HepG2 (cell line): Measurements from ENCODE around the gene TM4SF5. TPM values are rescaled to one million over a fixed set of nuclear protein-coding genes. Genes with fewer than 3 reads are reported as not detected.

Experiments
- ATAC-seq: fragments of 200-7000 bp; cut with Tn5 transposase; 3 replicates; pipeline ENCODE4 v1.9.1; 2020; ENCODE audit warnings: mild to moderate bottlenecking, moderate library complexity
- BruUV-seq: library from RNA; stranded (reverse); fragments of 400-500 nt; replicated peaks from 2 replicates; lab custom pipeline; 2021; lab: Mats Ljungman, UMichigan
- CTCF ChIA-PET: fragments of 300-600 bp; formaldehyde crosslinking; extraction: SDS; loops from one replicate; lab custom pipeline; 2021; ENCODE audit warnings: low total read pairs, inconsistent platforms, low intra/inter-chr PET ratio; lab: Yijun Ruan, JAX
- POLR2A ChIA-PET: fragments of 350-600 bp; sonication (Branson Sonifier 250); formaldehyde crosslinking; loops from one replicate; lab custom pipeline; 2020; ENCODE audit warnings: antibody characterized with exemption, inconsistent platforms; lab: Yijun Ruan, JAX
- DNase-seq: peaks from one replicate; pipeline ENCODE4 v3.0.0-alpha.2; 2015; ENCODE audit warnings: low spot score
- FAIRE-seq: peaks from 3 replicates; lab custom pipeline; 2011; peaks lifted over from hg19 to GRCh38; lab: Jason Lieb, UNC
- H2AFZ ChIP-seq: one replicate; pipeline ENCODE4 v1.6.1; 2011; ENCODE audit warnings: low read length, inconsistent platforms
- H3K27ac ChIP-seq: fragments of 300-600 bp; 3 replicates; pipeline ENCODE4 v1.8.0; 2011; ENCODE audit warnings: mixed run types, mild to moderate bottlenecking, mixed read lengths, low read length, inconsistent platforms; ENCODE audit not compliant: insufficient read depth; ENCODE audit errors: extremely low read length
- H3K27me3 ChIP-seq, 2 experiments: fragments of 200-600 bp in 1 of 2; 2 replicates in 1 of 2; 3 replicates in 1 of 2; pipeline versions ENCODE4 v1.6.0 to v1.8.0; 2011; ENCODE audit warnings: low read length in 2 of 2, mild to moderate bottlenecking in 2 of 2, moderate library complexity in 2 of 2, inconsistent platforms in 1 of 2; ENCODE audit not compliant: insufficient read depth in 2 of 2, control insufficient read depth in 1 of 2
- H3K36me3 ChIP-seq, 2 experiments: fragments of 200-600 bp in 1 of 2; replicated peaks in 1 of 2; 2 replicates in 1 of 2; 3 replicates in 1 of 2; pipeline versions ENCODE4 v1.5.1 to v1.8.0; 2011; ENCODE audit warnings: low read length in 2 of 2, inconsistent platforms in 1 of 2; ENCODE audit not compliant: insufficient read depth in 2 of 2, control insufficient read depth in 1 of 2
- H3K4me1 ChIP-seq: 2 replicates; pipeline ENCODE4 v1.5.1; 2012; ENCODE audit warnings: low read length, inconsistent platforms; ENCODE audit not compliant: insufficient read depth
- H3K4me2 ChIP-seq: 2 replicates; pipeline ENCODE4 v1.6.0; 2011; ENCODE audit warnings: low read depth, low read length, inconsistent platforms
- H3K4me3 ChIP-seq, 3 experiments: fragments of 200-600 bp in 1 of 3; sonication (generic), shearing (Covaris generic) in 1 of 3; replicated peaks in 1 of 3; 2 replicates each; pipeline ENCODE4 v1.5.1; 2011 to 2016; ENCODE audit warnings: low read length in 3 of 3, inconsistent platforms in 2 of 3, low read depth in 2 of 3, mild to moderate bottlenecking in 2 of 3, control low read depth in 1 of 3, mixed read lengths in 1 of 3; ENCODE audit not compliant: insufficient read depth in 1 of 3
- H3K79me2 ChIP-seq: one replicate; pipeline ENCODE4 v1.6.1; 2011; ENCODE audit warnings: low read length, inconsistent platforms; ENCODE audit not compliant: insufficient read depth
- H3K9ac ChIP-seq: 2 replicates; pipeline ENCODE4 v1.6.0; 2011; ENCODE audit warnings: mild to moderate bottlenecking, low read depth, low read length, inconsistent platforms; ENCODE audit not compliant: insufficient read depth
- H3K9me3 ChIP-seq: 2 replicates; pipeline ENCODE4 v1.5.1; 2012; ENCODE audit warnings: mild to moderate bottlenecking, low read length
- H4K20me1 ChIP-seq: 2 replicates; pipeline ENCODE4 v1.6.0; 2011; ENCODE audit warnings: inconsistent platforms, mild to moderate bottlenecking, low read length, moderate library complexity; ENCODE audit not compliant: insufficient read depth
- EP300 ChIP-seq, 3 experiments: sonication (generic) in 1 of 3; formaldehyde crosslinking in 1 of 3; IDR thresholded peaks; 2 replicates each; pipeline versions ENCODE4 v1.5.1 to v1.6.1; 2011 to 2020; ENCODE audit warnings: low read depth in 2 of 3, low read length in 2 of 3, borderline replicate concordance in 1 of 3, improper control_type of control experiment in 1 of 3, mild to moderate bottlenecking in 1 of 3, missing genetic modification reagents in 1 of 3, moderate library complexity in 1 of 3
- EZH2 ChIP-seq: conservative IDR thresholded peaks from 2 replicates; pipeline ENCODE4 v1.6.1; 2012; ENCODE audit warnings: mild to moderate bottlenecking, low read depth, low read length, moderate library complexity
- GZF1 ChIP-seq: sonication (generic); formaldehyde crosslinking; IDR thresholded peaks from 2 replicates; pipeline ENCODE4 v1.5.1; 2020; ENCODE audit warnings: mild to moderate bottlenecking, missing genetic modification reagents
- HIVEP1 ChIP-seq: sonication (generic); formaldehyde crosslinking; IDR thresholded peaks from 2 replicates; pipeline ENCODE4 v1.4.0; 2020; ENCODE audit warnings: mild to moderate bottlenecking, missing genetic modification reagents
- HOMEZ ChIP-seq: IDR thresholded peaks from 2 replicates; pipeline ENCODE4 v1.6.1; 2016; ENCODE audit warnings: low read depth
- KLF16 ChIP-seq, 2 experiments: sonication (generic) in 1 of 2; formaldehyde crosslinking in 1 of 2; IDR thresholded peaks; 2 replicates each; pipeline versions ENCODE4 v1.6.1 to v1.8.0; 2016 to 2023; ENCODE audit warnings: missing genetic modification reagents in 2 of 2, missing compliant biosample characterization in 1 of 2
- KLF6 ChIP-seq: IDR thresholded peaks from 2 replicates; pipeline ENCODE4 v1.8.0; 2016; ENCODE audit warnings: missing biosample characterization, missing genetic modification reagents
- ONECUT2 ChIP-seq: sonication (generic); formaldehyde crosslinking; IDR thresholded peaks from 2 replicates; pipeline ENCODE4 v1.4.0; 2020; ENCODE audit warnings: missing genetic modification reagents
- POLR2AphosphoS2 ChIP-seq: IDR thresholded peaks from 2 replicates; pipeline ENCODE4 v1.6.1; 2011; ENCODE audit warnings: low read depth, low read length, improper control_type of control experiment
- RARA ChIP-seq: IDR thresholded peaks from 2 replicates; pipeline ENCODE4 v1.6.1; 2016; ENCODE audit warnings: missing genetic modification reagents, missing compliant biosample characterization
- SATB2 ChIP-seq: sonication (generic); formaldehyde crosslinking; IDR thresholded peaks from 2 replicates; pipeline ENCODE4 v1.5.0; 2020; ENCODE audit warnings: missing genetic modification reagents
- SMC3 ChIP-seq: IDR thresholded peaks from 2 replicates; pipeline ENCODE4 v1.6.1; 2011; ENCODE audit warnings: low read length, improper control_type of control experiment
- ZC3H4 ChIP-seq: sonication (generic); formaldehyde crosslinking; IDR thresholded peaks from 2 replicates; pipeline ENCODE4 v1.4.0; 2020; ENCODE audit warnings: missing genetic modification reagents, borderline replicate concordance
- ZFP36L1 ChIP-seq: sonication (generic); formaldehyde crosslinking; IDR thresholded peaks from 2 replicates; pipeline ENCODE4 v1.8.0; 2022; ENCODE audit warnings: mild to moderate bottlenecking, missing genetic modification reagents, moderate library complexity
- ZNF12 ChIP-seq: sonication (generic); formaldehyde crosslinking; IDR thresholded peaks from 2 replicates; pipeline ENCODE4 v1.5.0; 2020; ENCODE audit warnings: missing genetic modification reagents
- ZNF292 ChIP-seq: sonication (generic); formaldehyde crosslinking; IDR thresholded peaks from 2 replicates; pipeline ENCODE4 v1.8.1; 2022; ENCODE audit warnings: mild to moderate bottlenecking, low read depth, missing genetic modification reagents, borderline replicate concordance
- ZNF713 ChIP-seq: sonication (generic); formaldehyde crosslinking; IDR thresholded peaks from 2 replicates; pipeline ENCODE4 v1.4.0; 2020; ENCODE audit warnings: mild to moderate bottlenecking, missing genetic modification reagents
- ZNF761 ChIP-seq: sonication (generic); formaldehyde crosslinking; conservative IDR thresholded peaks from 2 replicates; pipeline ENCODE4 v1.4.0; 2020; ENCODE audit warnings: mild to moderate bottlenecking, missing genetic modification reagents
- WGBS: methylation state at CpG from one replicate; pipeline ENCODE4 v1.1.6; 2017; ENCODE audit warnings: low lambda C conversion rate; 5-methylcytosine and 5-hydroxymethylcytosine counted together
- in situ Hi-C: cut with HindIII; loops from 2 replicates; pipeline ENCODE4 v1.10.0; 2017; ENCODE audit warnings: low pct_unique_long_range_greater_than_20kb; ENCODE audit not compliant: extremely low pct_ligation_motif_present
- intact Hi-C: fragments of 100-400 bp; cut with micrococcal nuclease; formaldehyde crosslinking; loops from one replicate; pipeline ENCODE4 v1.10.0; 2022; ENCODE audit not compliant: unreplicated experiment
- polyA plus RNA-seq, 8 experiments: library from polyadenylated mRNA; depleted of rRNA in 3 of 8; stranded (reverse) in 7 of 8; unstranded in 1 of 8; fragments of >200 nt; fragmentation: Illumina TruSeq in 4 of 8; extraction: Trizol in 4 of 8; gene quantifications; 2 replicates each; pipeline versions ENCODE4 v1.2.1 to v1.2.3, GENCODE V29; 2011 to 2016; ENCODE audit warnings: low read depth in 4 of 8, missing spikeins in 1 of 8, mixed read lengths in 1 of 8; ENCODE audit not compliant: insufficient read depth in 1 of 8
- total RNA-seq, 5 experiments: library from RNA; depleted of rRNA; stranded (reverse); fragments of >200 nt; fragmentation: Illumina TruSeq; extraction: Trizol; gene quantifications; 2 replicates each; pipeline ENCODE4 v1.2.3, GENCODE V29; 2016; ENCODE audit warnings: low read depth in 1 of 5
- TF ChIP-seq, protein P1 (sequence below): sonication (generic); formaldehyde crosslinking; IDR thresholded peaks from 2 replicates; pipeline ENCODE4 v1.5.0; 2020; ENCODE audit warnings: mild to moderate bottlenecking, missing genetic modification reagents, borderline replicate concordance
- TF ChIP-seq, protein P2 (sequence below): IDR thresholded peaks from 2 replicates; pipeline ENCODE4 v1.6.1; 2018; ENCODE audit warnings: missing genetic modification reagents, mild to moderate bottlenecking, missing compliant biosample characterization

TM4SF5 gene
- total and polyA plus RNA-seq, 2 of the 13 experiments (the other 11 are each of a cell fraction or from before 2014, with no cell fraction given): 30.1 to 126 TPM

GRCh38 chr17:4766201-4766600, 5.5 kb upstream of the TM4SF5 start:
- Histone ChIP-seq H3K79me2 (peaks cover under 1% of the 10 kb centered on the region), H3K9me3 (no peaks in the 10 kb centered on the region), H3K4me2 (no peak overlapping the region), H3K27me3 (no peaks in the 10 kb centered on the region), H3K27ac (no peak overlapping the region), H3K36me3 (no peaks in the 10 kb centered on the region), H3K4me1 (peaks cover 57% of the 10 kb centered on the region), H4K20me1 (no peaks in the 10 kb centered on the region), H3K4me3 (no peak overlapping the region), H3K9ac (no peak overlapping the region), H2AFZ (no peak overlapping the region)
- DNase-seq (no peak), FAIRE-seq (no peak), ATAC-seq (no peak)
- in situ Hi-C loops (no loop called here), intact Hi-C loops (no loop called here)
- ChIA-PET POLR2A (no interaction called here), CTCF (no interaction called here)
- 98% methylated on average over 3 of the region's 3 CpGs for WGBS
- no TSS peak for BruUV-seq
- no peak for TF ChIP-seq KLF6 (CRISPR knock-in tag)
- no peak for TF ChIP-seq ZNF713
- TF ChIP-seq KLF16 (CRISPR knock-in tag; IDR thresholded peaks at IDR 0.05): no peak
- TF ChIP-seq, protein P1, sequence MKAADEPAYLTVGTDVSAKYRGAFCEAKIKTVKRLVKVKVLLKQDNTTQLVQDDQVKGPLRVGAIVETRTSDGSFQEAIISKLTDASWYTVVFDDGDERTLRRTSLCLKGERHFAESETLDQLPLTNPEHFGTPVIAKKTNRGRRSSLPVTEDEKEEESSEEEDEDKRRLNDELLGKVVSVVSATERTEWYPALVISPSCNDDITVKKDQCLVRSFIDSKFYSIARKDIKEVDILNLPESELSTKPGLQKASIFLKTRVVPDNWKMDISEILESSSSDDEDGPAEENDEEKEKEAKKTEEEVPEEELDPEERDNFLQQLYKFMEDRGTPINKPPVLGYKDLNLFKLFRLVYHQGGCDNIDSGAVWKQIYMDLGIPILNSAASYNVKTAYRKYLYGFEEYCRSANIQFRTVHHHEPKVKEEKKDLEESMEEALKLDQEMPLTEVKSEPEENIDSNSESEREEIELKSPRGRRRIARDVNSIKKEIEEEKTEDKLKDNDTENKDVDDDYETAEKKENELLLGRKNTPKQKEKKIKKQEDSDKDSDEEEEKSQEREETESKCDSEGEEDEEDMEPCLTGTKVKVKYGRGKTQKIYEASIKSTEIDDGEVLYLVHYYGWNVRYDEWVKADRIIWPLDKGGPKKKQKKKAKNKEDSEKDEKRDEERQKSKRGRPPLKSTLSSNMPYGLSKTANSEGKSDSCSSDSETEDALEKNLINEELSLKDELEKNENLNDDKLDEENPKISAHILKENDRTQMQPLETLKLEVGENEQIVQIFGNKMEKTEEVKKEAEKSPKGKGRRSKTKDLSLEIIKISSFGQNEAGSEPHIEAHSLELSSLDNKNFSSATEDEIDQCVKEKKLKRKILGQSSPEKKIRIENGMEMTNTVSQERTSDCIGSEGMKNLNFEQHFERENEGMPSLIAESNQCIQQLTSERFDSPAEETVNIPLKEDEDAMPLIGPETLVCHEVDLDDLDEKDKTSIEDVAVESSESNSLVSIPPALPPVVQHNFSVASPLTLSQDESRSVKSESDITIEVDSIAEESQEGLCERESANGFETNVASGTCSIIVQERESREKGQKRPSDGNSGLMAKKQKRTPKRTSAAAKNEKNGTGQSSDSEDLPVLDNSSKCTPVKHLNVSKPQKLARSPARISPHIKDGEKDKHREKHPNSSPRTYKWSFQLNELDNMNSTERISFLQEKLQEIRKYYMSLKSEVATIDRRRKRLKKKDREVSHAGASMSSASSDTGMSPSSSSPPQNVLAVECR: no peak
- no peak for TF ChIP-seq GZF1 (CRISPR knock-in tag)
- TF ChIP-seq ONECUT2 (CRISPR knock-in tag): no peak
- TF ChIP-seq EZH2: no peak
- TF ChIP-seq SMC3: no peak
- TF ChIP-seq RARA (CRISPR knock-in tag): no peak
- TF ChIP-seq, protein P2, sequence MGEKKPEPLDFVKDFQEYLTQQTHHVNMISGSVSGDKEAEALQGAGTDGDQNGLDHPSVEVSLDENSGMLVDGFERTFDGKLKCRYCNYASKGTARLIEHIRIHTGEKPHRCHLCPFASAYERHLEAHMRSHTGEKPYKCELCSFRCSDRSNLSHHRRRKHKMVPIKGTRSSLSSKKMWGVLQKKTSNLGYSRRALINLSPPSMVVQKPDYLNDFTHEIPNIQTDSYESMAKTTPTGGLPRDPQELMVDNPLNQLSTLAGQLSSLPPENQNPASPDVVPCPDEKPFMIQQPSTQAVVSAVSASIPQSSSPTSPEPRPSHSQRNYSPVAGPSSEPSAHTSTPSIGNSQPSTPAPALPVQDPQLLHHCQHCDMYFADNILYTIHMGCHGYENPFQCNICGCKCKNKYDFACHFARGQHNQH (CRISPR knock-in tag): no peak
- TF ChIP-seq POLR2AphosphoS2: no peak
- TF ChIP-seq SATB2 (CRISPR knock-in tag): no peak
- TF ChIP-seq EP300 (IDR thresholded peaks at IDR 0.05; ENCODE audit: low read depth in 2 of 2, low read length in 2 of 2): no peak
- TF ChIP-seq EP300 (CRISPR knock-in tag; IDR thresholded peaks at IDR 0.05; ENCODE audit: borderline replicate concordance): no peak
- TF ChIP-seq ZNF761 (CRISPR knock-in tag): no peak
- no peak for TF ChIP-seq ZC3H4 (CRISPR knock-in tag)
- no peak for TF ChIP-seq HOMEZ
- TF ChIP-seq ZNF12 (CRISPR knock-in tag): no peak
- no peak for TF ChIP-seq ZNF292 (CRISPR knock-in tag)
- TF ChIP-seq HIVEP1: no peak
- no peak for TF ChIP-seq ZFP36L1 (CRISPR knock-in tag)
- TF ChIP-seq, all 625 proteins: peak for 0
